ENCODE measurements around the gene NPAS2. TPM values are rescaled to one million over a fixed set of nuclear protein-coding genes. Genes with fewer than 3 reads are reported as not detected.
A peak's percentile ranks its signal among the peaks of the same experiment; 100 is the strongest.

NPAS2 gene
- polyA plus RNA-seq, 1 donor (not counting 4 experiments of a cell fraction or from before 2014, with no cell fraction given), result 17.7 TPM

GRCh38 chr2:101004620-101005325, 184.8 kb downstream of the NPAS2 start:
- Histone ChIP-seq H3K9me1 (ENCODE audit: control insufficient read depth, extremely low read depth, insufficient read depth, low read length) (peaks cover 2% of the 10 kb centered on the region), H2AFZ (ENCODE audit: control insufficient read depth, low read length) (no peak overlapping the region), H3K27ac (ENCODE audit: control insufficient read depth, insufficient read depth, low read length) (no peak overlapping the region), H3K4me1 (ENCODE audit: control insufficient read depth, extremely low read depth, insufficient read depth, low read length) (peaks cover 23% of the 10 kb centered on the region), H3K9ac (ENCODE audit: control insufficient read depth, extremely low read depth, insufficient read depth, low read length) (peak overlapping the region; percentile 98), H3K4me2 (ENCODE audit: control insufficient read depth, extremely low read depth, insufficient read depth, low read depth, low read length) (peak overlapping the region; percentile 88), H3K79me2 (ENCODE audit: control insufficient read depth, insufficient read depth, low read length) (peaks cover 49% of the 10 kb centered on the region), H4K20me1 (ENCODE audit: control insufficient read depth, extremely low read depth, insufficient read depth, low read length) (peaks cover 19% of the 10 kb centered on the region), H3K9me3 (ENCODE audit: control insufficient read depth, low read depth, low read length) (no peaks in the 10 kb centered on the region), H3K27me3 (ENCODE audit: control insufficient read depth, extremely low read depth, insufficient read depth, low read length) (no peaks in the 10 kb centered on the region), H3K36me3 (ENCODE audit: control insufficient read depth in 2 of 2, extremely low read depth in 1 of 2, insufficient read depth in 2 of 2, low read length in 2 of 2) (peaks cover 22 to 51% of the 10 kb centered on the region in 2 experiments), H3K4me3 (ENCODE audit: control insufficient read depth in 2 of 3, extremely low read depth in 1 of 3, insufficient read depth in 2 of 3, low read depth in 1 of 3, low read length in 3 of 3) (peak overlapping the region in 1 of 3 experiments; percentile 92)
- DNase-seq (ENCODE audit: low read depth, low spot score) (no peak), FAIRE-seq (no peak)
- no peak for TF ChIP-seq EZH2 (IDR thresholded peaks at IDR 0.05; ENCODE audit: low read length)
- TF ChIP-seq CTCF (optimal IDR thresholded peaks at IDR 0.05 in 1 of 3, IDR thresholded peaks at IDR 0.05 in 1 of 3, conservative IDR thresholded peaks at IDR 0.05 in 1 of 3; ENCODE audit: extremely low read depth in 1 of 3, insufficient read depth in 2 of 3, low read length in 3 of 3), result no peak
- dilution Hi-C loops (cut with MboI; ENCODE audit: extremely low pct_ligation_motif_present, low sequenced_read_pairs), result no loop called here

GRCh38 chr2:101006065-101006715, 186.3 kb downstream of the NPAS2 start:
- Histone ChIP-seq H3K9ac (ENCODE audit: control insufficient read depth, extremely low read depth, insufficient read depth, low read length) (no peak overlapping the region), H3K4me1 (ENCODE audit: control insufficient read depth, extremely low read depth, insufficient read depth, low read length) (peaks cover 23% of the 10 kb centered on the region), H2AFZ (ENCODE audit: control insufficient read depth, low read length) (no peak overlapping the region), H3K9me1 (ENCODE audit: control insufficient read depth, extremely low read depth, insufficient read depth, low read length) (peaks cover 2% of the 10 kb centered on the region), H4K20me1 (ENCODE audit: control insufficient read depth, extremely low read depth, insufficient read depth, low read length) (peaks cover 19% of the 10 kb centered on the region), H3K4me2 (ENCODE audit: control insufficient read depth, extremely low read depth, insufficient read depth, low read depth, low read length) (peak overlapping the region; percentile 20), H3K9me3 (ENCODE audit: control insufficient read depth, low read depth, low read length) (no peaks in the 10 kb centered on the region), H3K27me3 (ENCODE audit: control insufficient read depth, extremely low read depth, insufficient read depth, low read length) (no peaks in the 10 kb centered on the region), H3K79me2 (ENCODE audit: control insufficient read depth, insufficient read depth, low read length) (peaks cover 49% of the 10 kb centered on the region), H3K27ac (ENCODE audit: control insufficient read depth, insufficient read depth, low read length) (no peak overlapping the region), H3K36me3 (ENCODE audit: control insufficient read depth in 2 of 2, extremely low read depth in 1 of 2, insufficient read depth in 2 of 2, low read length in 2 of 2) (peaks cover 22 to 51% of the 10 kb centered on the region in 2 experiments), H3K4me3 (ENCODE audit: control insufficient read depth in 2 of 3, extremely low read depth in 1 of 3, insufficient read depth in 2 of 3, low read depth in 1 of 3, low read length in 3 of 3) (no peak overlapping the region)
- DNase-seq (ENCODE audit: low read depth, low spot score), result no peak
- no peak for FAIRE-seq
- dilution Hi-C loops (cut with MboI; ENCODE audit: extremely low pct_ligation_motif_present, low sequenced_read_pairs), result no loop called here
- TF ChIP-seq CTCF (optimal IDR thresholded peaks at IDR 0.05 in 1 of 3, IDR thresholded peaks at IDR 0.05 in 1 of 3, conservative IDR thresholded peaks at IDR 0.05 in 1 of 3; ENCODE audit: extremely low read depth in 1 of 3, insufficient read depth in 2 of 3, low read length in 3 of 3), result no peak
- TF ChIP-seq EZH2 (IDR thresholded peaks at IDR 0.05; ENCODE audit: low read length), result no peak

Data from keratinocyte (primary cell).